Activated CD4-positive, alpha-beta T cell treated with anti-CD3 and anti-CD28 coated beads, Interleukin-2, amount 50 U/mL, for 1 hour (primary cell): Measurements from ENCODE around the gene PRH1.

Experiments used
- DNase-seq: peaks from one replicate; pipeline ENCODE4 v3.0.0-alpha.2; 2020

The PRH1 gene

GRCh38 chr12:10884086-10884725, at the start of gene PRH1:
Gene PRH1 (minus strand): TSS chr12:10884255. CDS start chr12:10884217, 38 bp downstream.
- no peak for DNase-seq

GRCh38 chr12:10928746-10929286, 44.8 kb upstream of the PRH1 start, which contains the start of gene PRH2:
Gene PRH2 (plus strand): TSS chr12:10929236. CDS start chr12:10929274, 38 bp downstream.
- DNase-seq: no peak

GRCh38 chr12:10926269-10926668, 42.2 kb upstream of the PRH1 start:
- no peak for DNase-seq

GRCh38 chr12:10919809-10920208, 35.8 kb upstream of the PRH1 start:
- DNase-seq: no peak

- no peak for DNase-seq
Measured at GRCh38 chr12:10910380-10910779, 26.3 kb upstream of the PRH1 start.

GRCh38 chr12:10909462-10909861, 25.4 kb upstream of the PRH1 start, which contains the start of gene TAS2R13:
Gene TAS2R13 (minus strand): TSS chr12:10909562. CDS start chr12:10909298, 264 bp downstream.
- DNase-seq: no peak

GRCh38 chr12:10904686-10905085, 20.6 kb upstream of the PRH1 start:
- DNase-seq: no peak

- DNase-seq: no peak
Measured at GRCh38 chr12:10901427-10901826, 17.4 kb upstream of the PRH1 start.

GRCh38 chr12:10900972-10901371, 16.9 kb upstream of the PRH1 start:
- no peak for DNase-seq

GRCh38 chr12:10900530-10900929, 16.5 kb upstream of the PRH1 start:
- DNase-seq: no peak

- DNase-seq: no peak
Measured at GRCh38 chr12:10896854-10897253, 12.8 kb upstream of the PRH1 start.

- no peak for DNase-seq
Measured at GRCh38 chr12:10891937-10892336, 7.9 kb upstream of the PRH1 start.

GRCh38 chr12:10889226-10889625, 5.2 kb upstream of the PRH1 start:
- DNase-seq: no peak

GRCh38 chr12:10873378-10873777, 10.7 kb downstream of the PRH1 start:
- DNase-seq: no peak

GRCh38 chr12:10867381-10867780, 16.7 kb downstream of the PRH1 start:
- no peak for DNase-seq

GRCh38 chr12:10863512-10864218, 20.4 kb downstream of the PRH1 start:
- no peak for DNase-seq

GRCh38 chr12:10861366-10861765, 22.7 kb downstream of the PRH1 start:
- DNase-seq: no peak

- DNase-seq: no peak
Measured at GRCh38 chr12:10855807-10856206, 28.2 kb downstream of the PRH1 start.

GRCh38 chr12:10853776-10854175, 30.3 kb downstream of the PRH1 start:
- DNase-seq: no peak

GRCh38 chr12:10851243-10851858, 32.7 kb downstream of the PRH1 start:
- no peak for DNase-seq

GRCh38 chr12:10849425-10849878, 34.6 kb downstream of the PRH1 start, which contains the start of gene PRR4:
Gene PRR4 (minus strand): TSS chr12:10849475. CDS start chr12:10849437, 38 bp downstream.
- no peak for DNase-seq

- DNase-seq: no peak
Measured at GRCh38 chr12:10847744-10848143, 36.3 kb downstream of the PRH1 start.

- no peak for DNase-seq
Measured at GRCh38 chr12:10842862-10843261, 41.2 kb downstream of the PRH1 start.
